ENCODE data around the gene NOS1.

Gene NOS1

GRCh38 chr12:117192057-117192456 is 169.4 kb downstream of the NOS1 start:
- Histone ChIP-seq H3K4me3 (ENCODE audit: low read depth in 1 of 2, low read length in 1 of 2) (no peak overlapping the region), H3K27me3 (peaks cover 67% of the 10 kb centered on the region), H3K9me3 (no peaks in the 10 kb centered on the region), H3K36me3 (peaks cover 3% of the 10 kb centered on the region), H3K27ac (no peak overlapping the region), H3K4me1 (ENCODE audit: control insufficient read depth in 1 of 2, insufficient read depth in 1 of 2, low read depth in 1 of 2, low read length in 1 of 2) (peaks cover 6 to 8% of the 10 kb centered on the region in 2 experiments)
- TF ChIP-seq CTCF (IDR thresholded peaks at IDR 0.05): no peak

- peak within 1 kb of the TSS; percentile 64 to 77 for H3K4me3 ChIP-seq (ENCODE audit: low read depth in 1 of 2, low read length in 1 of 2)
Measured at GRCh38 chr12:117190210-117190781, 171.1 kb downstream of the NOS1 start, which contains the start of gene FBXO21. Gene FBXO21, minus strand, starts transcription at chr12:117190470. Its CDS starts 14 bp downstream, at chr12:117190456.

GRCh38 chr12:117189725-117190209 is 171.7 kb downstream of the NOS1 start:
- Histone ChIP-seq H3K9me3 (no peaks in the 10 kb centered on the region), H3K27ac (no peak overlapping the region), H3K36me3 (peaks cover 16% of the 10 kb centered on the region), H3K27me3 (peaks cover 52% of the 10 kb centered on the region), H3K4me1 (ENCODE audit: control insufficient read depth in 1 of 2, insufficient read depth in 1 of 2, low read depth in 1 of 2, low read length in 1 of 2) (peaks cover 6 to 8% of the 10 kb centered on the region in 2 experiments), H3K4me3 (ENCODE audit: low read depth in 1 of 2, low read length in 1 of 2) (peak overlapping the region; percentile 64 to 77)
- no peak for TF ChIP-seq CTCF (IDR thresholded peaks at IDR 0.05)

More at GRCh38 chr12:117190210-117190781, 171.1 kb downstream of the NOS1 start, which contains the start of gene FBXO21:
- H3K27me3 ChIP-seq: peaks cover 52% of the 10 kb centered on the region
- H3K4me1 ChIP-seq (ENCODE audit: control insufficient read depth in 1 of 2, insufficient read depth in 1 of 2, low read depth in 1 of 2, low read length in 1 of 2): peaks cover 6 to 8% of the 10 kb centered on the region in 2 experiments
- no peaks in the 10 kb centered on the region for H3K9me3 ChIP-seq
- peaks cover 12% of the 10 kb centered on the region for H3K36me3 ChIP-seq
- no peak for TF ChIP-seq CTCF (IDR thresholded peaks at IDR 0.05)
- H3K27ac ChIP-seq: no peak within 1 kb of the TSS

- TF ChIP-seq CTCF (IDR thresholded peaks at IDR 0.05): no peak
- peaks cover 20% of the 10 kb centered on the region for H3K36me3 ChIP-seq
- H3K9me3 ChIP-seq: no peaks in the 10 kb centered on the region
- peaks cover 6 to 8% of the 10 kb centered on the region in 2 experiments for H3K4me1 ChIP-seq (ENCODE audit: control insufficient read depth in 1 of 2, insufficient read depth in 1 of 2, low read depth in 1 of 2, low read length in 1 of 2)
- no peak overlapping the region for H3K27ac ChIP-seq
- peaks cover 52% of the 10 kb centered on the region for H3K27me3 ChIP-seq
- H3K4me3 ChIP-seq (ENCODE audit: low read depth in 1 of 2, low read length in 1 of 2): peak overlapping the region; percentile 64 to 77
Measured at GRCh38 chr12:117188961-117189724, 172.3 kb downstream of the NOS1 start.

- peaks cover 6 to 8% of the 10 kb centered on the region in 2 experiments for H3K4me1 ChIP-seq (ENCODE audit: control insufficient read depth in 1 of 2, insufficient read depth in 1 of 2, low read depth in 1 of 2, low read length in 1 of 2)
- no peak overlapping the region for H3K27ac ChIP-seq
- peaks cover 44% of the 10 kb centered on the region for H3K27me3 ChIP-seq
- H3K36me3 ChIP-seq: peaks cover 20% of the 10 kb centered on the region
- no peak overlapping the region for H3K4me3 ChIP-seq (ENCODE audit: low read depth in 1 of 2, low read length in 1 of 2)
- TF ChIP-seq CTCF (IDR thresholded peaks at IDR 0.05): no peak
- H3K9me3 ChIP-seq: no peaks in the 10 kb centered on the region
Measured at GRCh38 chr12:117188121-117188665, 173.2 kb downstream of the NOS1 start.
